Measurements from ENCODE around the gene GTF2F1. TPM values are rescaled to one million over a fixed set of nuclear protein-coding genes. Genes with fewer than 3 reads are reported as not detected.

GTF2F1 gene
- total RNA-seq, 1 experiment from 2014 or later = 89.4 TPM

DNA sequence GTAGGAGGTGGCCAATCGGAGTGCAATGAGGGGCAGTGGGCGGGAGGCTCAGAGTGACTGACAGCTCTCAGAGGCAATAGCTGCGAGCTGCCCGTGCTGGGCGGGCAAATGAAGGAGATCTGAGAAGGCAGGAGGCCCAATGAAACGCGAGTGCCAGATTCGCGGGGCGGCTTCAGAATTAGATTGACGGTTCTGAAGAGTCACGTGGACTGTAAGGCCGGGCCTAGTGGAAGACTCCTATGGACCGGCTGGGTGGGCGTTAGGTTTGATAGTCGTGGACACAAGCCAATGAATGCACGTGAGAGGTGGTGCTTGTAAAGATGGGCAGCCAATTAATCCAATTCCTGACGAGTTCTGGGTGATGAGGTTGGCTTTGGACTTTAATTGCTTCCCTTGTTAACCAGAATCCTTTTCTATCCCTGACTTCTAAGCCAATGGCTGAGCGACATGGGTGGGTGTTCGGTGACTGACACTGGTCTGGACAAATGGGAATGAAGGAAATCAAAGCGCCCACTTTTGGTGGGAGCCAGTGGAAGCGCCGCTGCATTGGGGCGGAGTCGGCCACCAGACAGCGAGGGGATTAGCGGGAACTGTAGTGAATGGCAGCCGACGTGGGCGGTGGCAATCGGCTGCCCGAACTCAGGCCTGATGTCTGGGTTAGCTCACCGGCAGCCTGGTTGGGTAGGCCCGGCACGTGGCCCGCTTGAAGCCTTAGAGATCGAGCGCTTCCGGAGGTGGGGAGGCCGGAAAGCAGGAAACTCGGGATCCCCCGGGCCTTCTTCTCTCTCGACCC is 32.2 kb upstream of the GTF2F1 start:
- Histone ChIP-seq H3K27ac (ENCODE audit: low read length) (no peak overlapping the region), H3K9me2 (replicated peaks; ENCODE audit: low read length) (no peaks in the 10 kb centered on the region), H3F3A (ENCODE audit: low read length, unreplicated experiment) (no peaks in the 10 kb centered on the region), H2AFZ (ENCODE audit: low read length) (peak overlapping the region; percentile 78), H3K9me3 (ENCODE audit: low read length) (no peaks in the 10 kb centered on the region), H3K36me3 (ENCODE audit: low read depth, low read length) (peaks cover 24% of the 10 kb centered on the region), H3K9ac (ENCODE audit: low read length) (peak overlapping the region; percentile 12; the same call in 1 of the 2 replicates), H3K4me1 (ENCODE audit: insufficient read depth, low read length) (peaks cover 17% of the 10 kb centered on the region; the same call in 1 of the 2 replicates), H3K4me2 (ENCODE audit: low read length) (peak overlapping the region; percentile 4; the same call in 1 of the 2 replicates), H3K79me2 (ENCODE audit: low read length) (peaks cover 40% of the 10 kb centered on the region), H3K4me3 (ENCODE audit: low read length) (no peak overlapping the region), H3K27me3 (ENCODE audit: low read length) (no peaks in the 10 kb centered on the region), H4K20me1 (ENCODE audit: low read length) (peaks cover 39% of the 10 kb centered on the region)
- no TSS peak for BruUV-seq (replicated peaks)
- DNase-seq = peak; percentile 100
- TF ChIP-seq EZH2 (IDR thresholded peaks at IDR 0.05; ENCODE audit: low read length, unreplicated experiment) (no peak), CTCF (conservative IDR thresholded peaks at IDR 0.05; ENCODE audit: low read depth, low read length) (no peak), EZH2phosphoT487 (IDR thresholded peaks at IDR 0.05; ENCODE audit: borderline replicate concordance, low read length) (no peak)
- CTCF ChIA-PET = interaction anchor here (0.6 to 0.9 kb wide), 2 partner anchors 112 to 376 kb away, joined by 3 to 4 read pairs; no protein-coding TSS in a partner anchor
- ATAC-seq = peak; percentile 92
- intact Hi-C loops (cut with micrococcal nuclease) = loop anchor here (1.0 to 5.0 kb wide), 3 partner anchors 35 to 298 kb away; partner anchors contain the start of gene ALKBH7
- POLR2A ChIA-PET (ENCODE audit: unreplicated experiment) = interaction anchor here (0.5 to 1.2 kb wide), 6 partner anchors 10 to 534 kb away, joined by 3 to 12 read pairs (median 4); partner anchors contain the start of genes ALKBH7 and GTF2F1

DNA sequence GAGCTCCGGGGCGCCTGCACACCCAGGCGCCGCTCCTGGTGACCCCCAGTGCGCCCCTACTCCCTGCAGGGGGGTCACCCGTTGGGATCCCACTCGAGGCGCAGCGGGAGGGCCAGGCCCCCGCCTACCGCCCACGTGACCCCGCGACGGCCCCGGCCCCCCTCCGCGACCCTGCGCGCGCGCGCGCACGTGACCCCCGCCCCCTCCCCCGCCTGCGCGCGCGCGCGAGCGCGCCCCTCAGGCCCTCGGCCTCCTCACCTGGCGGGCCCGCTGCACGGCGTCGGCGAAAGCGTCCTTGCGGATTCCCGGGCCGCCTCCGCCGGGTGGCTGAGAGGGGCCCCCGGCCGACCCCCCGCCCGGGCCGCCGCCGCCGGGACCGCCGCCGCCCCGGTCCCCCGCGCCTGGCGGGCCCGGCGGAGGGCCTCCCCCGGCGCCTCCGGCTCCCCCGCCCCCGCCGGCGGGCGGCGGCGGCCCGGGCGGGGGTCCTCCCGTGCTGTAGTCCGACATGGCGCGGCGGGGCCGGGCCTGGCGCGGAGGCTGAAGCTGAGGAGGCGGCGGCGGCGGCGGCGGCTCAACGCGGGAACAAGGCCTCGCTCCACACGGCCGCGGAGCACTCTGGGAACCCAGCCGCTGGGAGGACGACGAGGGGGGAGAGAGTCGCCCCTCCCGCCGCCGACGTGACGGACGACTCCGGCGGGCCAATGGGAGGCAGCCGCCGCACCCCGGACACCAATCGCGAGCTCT is 31.4 kb upstream of the GTF2F1 start, which contains the start of gene KHSRP:
KHSRP (minus strand) TSS at position 617 of the 744 bp plus-strand sequence; CDS start at position 507, 110 bp downstream.
- no TSS peak for BruUV-seq (replicated peaks)
- Histone ChIP-seq H3K9me3 (ENCODE audit: low read length) (no peaks in the 10 kb centered on the region), H3K36me3 (ENCODE audit: low read depth, low read length) (peaks cover 32% of the 10 kb centered on the region), H3K27me3 (ENCODE audit: low read length) (no peaks in the 10 kb centered on the region), H3K4me3 (ENCODE audit: low read length) (peak within 1 kb of the TSS; percentile 82), H3K79me2 (ENCODE audit: low read length) (peaks cover 48% of the 10 kb centered on the region), H2AFZ (ENCODE audit: low read length) (peak within 1 kb of the TSS; percentile 78), H3K9ac (ENCODE audit: low read length) (peak within 1 kb of the TSS; percentile 92), H3K4me1 (ENCODE audit: insufficient read depth, low read length) (peaks cover 17% of the 10 kb centered on the region; the same call in 1 of the 2 replicates), H3K27ac (ENCODE audit: low read length) (no peak within 1 kb of the TSS; the same call in 1 of the 2 replicates), H3K9me2 (replicated peaks; ENCODE audit: low read length) (no peaks in the 10 kb centered on the region), H4K20me1 (ENCODE audit: low read length) (peaks cover 46% of the 10 kb centered on the region), H3K4me2 (ENCODE audit: low read length) (peak within 1 kb of the TSS; percentile 98), H3F3A (ENCODE audit: low read length, unreplicated experiment) (no peaks in the 10 kb centered on the region)
- no peak for DNase-seq
- ChIA-PET POLR2A (ENCODE audit: unreplicated experiment) (interaction anchor here (0.5 to 1.2 kb wide), 6 partner anchors 10 to 533 kb away, joined by 3 to 12 read pairs (median 4); partner anchors contain the start of genes ALKBH7 and GTF2F1), CTCF (interaction anchor here (0.6 to 0.9 kb wide), 2 partner anchors 112 to 375 kb away, joined by 3 to 4 read pairs; no protein-coding TSS in a partner anchor)
- TF ChIP-seq CTCF (conservative IDR thresholded peaks at IDR 0.05; ENCODE audit: low read depth, low read length) (no peak), EZH2phosphoT487 (IDR thresholded peaks at IDR 0.05; ENCODE audit: borderline replicate concordance, low read length) (no peak), EZH2 (IDR thresholded peaks at IDR 0.05; ENCODE audit: low read length, unreplicated experiment) (no peak)
- no peak for ATAC-seq
- intact Hi-C loops (cut with micrococcal nuclease) = no loop called here
